ENCODE measurements around the gene SSH2.
"Not testable (repeated sequence)": the region's sequence is repeated elsewhere in the genome, so short reads cannot be mapped to it uniquely, and the experiment has no call there.

Gene SSH2

GRCh38 chr17:29930409-29931010, 482 bp upstream of the SSH2 start:
- no peak for DNase-seq

- peak; percentile 62 for DNase-seq
These were observed 959 bp downstream of the SSH2 start for GRCh38 chr17:29929006-29929532.

GRCh38 chr17:29927546-29927945, 2.5 kb downstream of the SSH2 start:
- no peak for DNase-seq

GRCh38 chr17:29924786-29925185, 5.2 kb downstream of the SSH2 start:
- DNase-seq, result no peak

- DNase-seq, result peak; percentile 71
These were observed 10.8 kb downstream of the SSH2 start for GRCh38 chr17:29918922-29919856.

- no peak for DNase-seq
These were observed 12.0 kb downstream of the SSH2 start for GRCh38 chr17:29918016-29918415.

- DNase-seq, result no peak
These were observed 15.1 kb downstream of the SSH2 start for GRCh38 chr17:29914819-29915537.

- DNase-seq, result no peak
These were observed 18.3 kb downstream of the SSH2 start for GRCh38 chr17:29911641-29912177.

GRCh38 chr17:29909236-29910003, 20.6 kb downstream of the SSH2 start:
- DNase-seq, result no peak

GRCh38 chr17:29906969-29907368, 23.1 kb downstream of the SSH2 start:
- DNase-seq, result no peak

- no peak for DNase-seq
These were observed 24.2 kb downstream of the SSH2 start for GRCh38 chr17:29905879-29906167.

- DNase-seq, result no peak
These were observed 24.7 kb downstream of the SSH2 start for GRCh38 chr17:29905086-29905878.

GRCh38 chr17:29903471-29903870, 26.6 kb downstream of the SSH2 start:
- no peak for DNase-seq

- not testable (repeated sequence) for DNase-seq
These were observed 32.9 kb downstream of the SSH2 start for GRCh38 chr17:29897136-29897535.

- no peak for DNase-seq
These were observed 37.8 kb downstream of the SSH2 start for GRCh38 chr17:29892201-29892600.

GRCh38 chr17:29891131-29891530, 38.9 kb downstream of the SSH2 start:
- DNase-seq, result no peak

GRCh38 chr17:29885031-29885640, 44.9 kb downstream of the SSH2 start:
- no peak for DNase-seq

GRCh38 chr17:29883497-29883896, 46.5 kb downstream of the SSH2 start:
- no peak for DNase-seq

GRCh38 chr17:29881256-29881655, 48.8 kb downstream of the SSH2 start:
- DNase-seq, result no peak

- no peak for DNase-seq
These were observed 50.0 kb downstream of the SSH2 start for GRCh38 chr17:29880031-29880430.

- no peak for DNase-seq
These were observed 55.0 kb downstream of the SSH2 start for GRCh38 chr17:29874931-29875596.

All from islet precursor cell (in vitro differentiated cells).